HG03175 (cell line): ENCODE results near the gene UAP1.
A peak's percentile ranks its signal among the peaks of the same experiment; 100 is the strongest.

Experiments
- ATAC-seq: cut with Tn5 transposase; IDR thresholded peaks from one replicate; pipeline ENCODE4 v1.9.1; 2021; ENCODE audit warnings: mild to moderate bottlenecking, moderate library complexity; ENCODE audit not compliant: unreplicated experiment

UAP1 gene

GRCh38 chr1:162612606-162613400 is 51.3 kb downstream of the UAP1 start:
- no peak for ATAC-seq

GRCh38 chr1:162616848-162617247 is 55.3 kb downstream of the UAP1 start:
- no peak for ATAC-seq

GRCh38 chr1:162617513-162617912 is 56.0 kb downstream of the UAP1 start:
- no peak for ATAC-seq

GRCh38 chr1:162619076-162619475 is 57.6 kb downstream of the UAP1 start:
- ATAC-seq = no peak

- ATAC-seq = no peak
Measured at GRCh38 chr1:162621256-162621655, 59.7 kb downstream of the UAP1 start.

GRCh38 chr1:162625679-162626078 is 64.2 kb downstream of the UAP1 start:
- ATAC-seq = no peak

- ATAC-seq = no peak
Measured at GRCh38 chr1:162626094-162626493, 64.6 kb downstream of the UAP1 start.

GRCh38 chr1:162626761-162627160 is 65.2 kb downstream of the UAP1 start:
- ATAC-seq = no peak

GRCh38 chr1:162627662-162628296 is 66.3 kb downstream of the UAP1 start:
- no peak for ATAC-seq

- ATAC-seq = no peak
Measured at GRCh38 chr1:162629077-162629627, 67.6 kb downstream of the UAP1 start.

- no peak for ATAC-seq
Measured at GRCh38 chr1:162629651-162630050, 68.1 kb downstream of the UAP1 start.

- no peak for ATAC-seq
Measured at GRCh38 chr1:162631546-162632191, 70.1 kb downstream of the UAP1 start.

GRCh38 chr1:162632217-162632666 is 70.7 kb downstream of the UAP1 start, which contains the start of gene DDR2:
Gene DDR2, plus strand, starts transcription at chr1:162632464. Its CDS starts 86,600 bp downstream, at chr1:162719064.
- ATAC-seq = no peak

- no peak for ATAC-seq
Measured at GRCh38 chr1:162632698-162633080, 71.2 kb downstream of the UAP1 start.

- peak; percentile 45 for ATAC-seq
Measured at GRCh38 chr1:162633081-162633762, 71.7 kb downstream of the UAP1 start.

GRCh38 chr1:162635418-162635817 is 73.9 kb downstream of the UAP1 start:
- ATAC-seq = no peak

GRCh38 chr1:162639718-162640117 is 78.2 kb downstream of the UAP1 start:
- no peak for ATAC-seq

GRCh38 chr1:162641114-162641513 is 79.6 kb downstream of the UAP1 start:
- no peak for ATAC-seq

- no peak for ATAC-seq
Measured at GRCh38 chr1:162644986-162645314, 83.4 kb downstream of the UAP1 start.

- ATAC-seq = no peak
Measured at GRCh38 chr1:162645666-162646065, 84.1 kb downstream of the UAP1 start.

GRCh38 chr1:162649583-162649982 is 88.1 kb downstream of the UAP1 start:
- ATAC-seq = no peak
